Limb (tissue), 2 donors: ENCODE measurements around the gene PROB1.
"Not testable (repeated sequence)": the region's sequence is repeated elsewhere in the genome, so short reads cannot be mapped to it uniquely, and the experiment has no call there.

Source experiments
- DNase-seq, 2 donors: peaks; one replicate each; pipeline ENCODE4 v3.0.0-alpha.2; 2016; ENCODE audit errors: extremely low spot score in 2 of 2

Gene PROB1

GRCh38 chr5:139414581-139415130 is 19.8 kb upstream of the PROB1 start:
- peak in 1 of 2 donors; percentile 69 for DNase-seq

- no peak for DNase-seq
Measured at GRCh38 chr5:139413963-139414362, 19.1 kb upstream of the PROB1 start.

GRCh38 chr5:139413153-139413552 is 18.2 kb upstream of the PROB1 start:
- no peak for DNase-seq

GRCh38 chr5:139410993-139411828 is 16.3 kb upstream of the PROB1 start:
- no peak for DNase-seq

- DNase-seq = no peak
Measured at GRCh38 chr5:139410121-139410992, 15.5 kb upstream of the PROB1 start.

GRCh38 chr5:139409116-139409515 is 14.2 kb upstream of the PROB1 start:
- not testable (repeated sequence) for DNase-seq

- DNase-seq = no peak
Measured at GRCh38 chr5:139408191-139408590, 13.3 kb upstream of the PROB1 start.

- DNase-seq = no peak
Measured at GRCh38 chr5:139407517-139407916, 12.6 kb upstream of the PROB1 start.

- no peak for DNase-seq
Measured at GRCh38 chr5:139406963-139407362, 12.1 kb upstream of the PROB1 start.

GRCh38 chr5:139404484-139404840 is 9.6 kb upstream of the PROB1 start:
- DNase-seq = no peak

GRCh38 chr5:139403787-139404483 is 9.0 kb upstream of the PROB1 start, which contains the start of gene SPATA24:
Gene SPATA24, minus strand, starts transcription at chr5:139404089. Its CDS starts 29 bp downstream, at chr5:139404060.
- peak; percentile 98 for DNase-seq

- DNase-seq = no peak
Measured at GRCh38 chr5:139403418-139403786, 8.5 kb upstream of the PROB1 start.

- DNase-seq = no peak
Measured at GRCh38 chr5:139402561-139403158, 7.8 kb upstream of the PROB1 start.

- no peak for DNase-seq
Measured at GRCh38 chr5:139401546-139401945, 6.6 kb upstream of the PROB1 start.

GRCh38 chr5:139399501-139400121 is 4.7 kb upstream of the PROB1 start:
- no peak for DNase-seq

- DNase-seq = no peak
Measured at GRCh38 chr5:139397921-139398320, 3.0 kb upstream of the PROB1 start.

GRCh38 chr5:139396691-139397090 is 1.8 kb upstream of the PROB1 start:
- no peak for DNase-seq

- DNase-seq = no peak
Measured at GRCh38 chr5:139395844-139396640, 1.1 kb upstream of the PROB1 start.

GRCh38 chr5:139394123-139394653 is 716 bp downstream of the PROB1 start:
- DNase-seq = peak in 1 of 2 donors; percentile 70
